WI38 (cell line): Measurements from ENCODE around the gene LIM2.
"Not testable (repeated sequence)": the region's sequence is repeated elsewhere in the genome, so short reads cannot be mapped to it uniquely, and the experiment has no call there.

Experiments used
- H3K4me3 ChIP-seq: 2 replicates; pipeline ENCODE4 v1.5.1; 2011; ENCODE audit warnings: low read depth, mild to moderate bottlenecking, control low read depth, low read length
- CTCF ChIP-seq: IDR thresholded peaks from 2 replicates; pipeline ENCODE4 v1.5.1; 2012; ENCODE audit warnings: low read depth, mild to moderate bottlenecking, control low read depth, low read length

Gene LIM2

GRCh38 chr19:51407511-51408131 lies 19.8 kb upstream of the LIM2 start:
- H3K4me3 ChIP-seq = no peak overlapping the region
- peak; percentile 40 for TF ChIP-seq CTCF

- no peak for TF ChIP-seq CTCF
- no peak overlapping the region for H3K4me3 ChIP-seq
Measured at GRCh38 chr19:51402117-51402516, 14.3 kb upstream of the LIM2 start.

- not testable (repeated sequence) for H3K4me3 ChIP-seq
Measured at GRCh38 chr19:51399936-51400335, 12.2 kb upstream of the LIM2 start.

GRCh38 chr19:51399231-51399630 lies 11.5 kb upstream of the LIM2 start:
- TF ChIP-seq CTCF = no peak
- H3K4me3 ChIP-seq = no peak overlapping the region

- H3K4me3 ChIP-seq = no peak overlapping the region
- peak; percentile 34; the same call in 1 of the 2 replicates for TF ChIP-seq CTCF
Measured at GRCh38 chr19:51398096-51398704, 10.4 kb upstream of the LIM2 start.

GRCh38 chr19:51397453-51397852 lies 9.7 kb upstream of the LIM2 start:
- not testable (repeated sequence) for H3K4me3 ChIP-seq

- no peak overlapping the region for H3K4me3 ChIP-seq
- no peak for TF ChIP-seq CTCF
Measured at GRCh38 chr19:51396175-51396574, 8.4 kb upstream of the LIM2 start.

- H3K4me3 ChIP-seq = peak overlapping the region; percentile 60
- TF ChIP-seq CTCF = no peak
Measured at GRCh38 chr19:51394050-51394836, 6.5 kb upstream of the LIM2 start.
